GM19035 (cell line): ENCODE measurements around the gene GINS2.

Experiments
- ATAC-seq: cut with Tn5 transposase; IDR thresholded peaks from one replicate; pipeline ENCODE4 v1.9.1; 2021; ENCODE audit not compliant: unreplicated experiment

Gene GINS2

GRCh38 chr16:85689950-85690320 is 1.2 kb upstream of the GINS2 start:
- no peak for ATAC-seq

- ATAC-seq: no peak
These were observed 663 bp upstream of the GINS2 start for GRCh38 chr16:85689285-85689949.

- ATAC-seq: no peak
These were observed 893 bp downstream of the GINS2 start for GRCh38 chr16:85687651-85688471.

GRCh38 chr16:85686912-85687591 is 1.7 kb downstream of the GINS2 start:
- ATAC-seq: no peak

GRCh38 chr16:85685251-85685650 is 3.5 kb downstream of the GINS2 start:
- ATAC-seq: no peak

- ATAC-seq: no peak
These were observed 5.4 kb downstream of the GINS2 start for GRCh38 chr16:85683363-85683762.

GRCh38 chr16:85682516-85682915 is 6.2 kb downstream of the GINS2 start:
- no peak for ATAC-seq

- ATAC-seq: no peak
These were observed 7.5 kb downstream of the GINS2 start for GRCh38 chr16:85681255-85681654.

- no peak for ATAC-seq
These were observed 8.3 kb downstream of the GINS2 start for GRCh38 chr16:85680352-85680944.

- ATAC-seq: no peak
These were observed 8.9 kb downstream of the GINS2 start for GRCh38 chr16:85679870-85680269.

- ATAC-seq: no peak
These were observed 9.9 kb downstream of the GINS2 start for GRCh38 chr16:85678821-85679220.

GRCh38 chr16:85678016-85678415 is 10.7 kb downstream of the GINS2 start:
- ATAC-seq: no peak

GRCh38 chr16:85677383-85677967 is 11.3 kb downstream of the GINS2 start:
- no peak for ATAC-seq

GRCh38 chr16:85676466-85676865 is 12.3 kb downstream of the GINS2 start:
- ATAC-seq: no peak

GRCh38 chr16:85675251-85675874 is 13.4 kb downstream of the GINS2 start:
- no peak for ATAC-seq

- no peak for ATAC-seq
These were observed 13.9 kb downstream of the GINS2 start for GRCh38 chr16:85674828-85675227.

- ATAC-seq: no peak
These were observed 14.4 kb downstream of the GINS2 start for GRCh38 chr16:85674418-85674755.

GRCh38 chr16:85673529-85674417 is 15.0 kb downstream of the GINS2 start:
- no peak for ATAC-seq

- ATAC-seq: no peak
These were observed 17.9 kb downstream of the GINS2 start for GRCh38 chr16:85670840-85671239.
